GM19023 (cell line): ENCODE results near the gene ONECUT1.
"Not testable (repeated sequence)": the region's sequence is repeated elsewhere in the genome, so short reads cannot be mapped to it uniquely, and the experiment has no call there.

Experiments used
- ATAC-seq: cut with Tn5 transposase; IDR thresholded peaks from one replicate; pipeline ENCODE4 v1.9.1; 2021; ENCODE audit warnings: mild to moderate bottlenecking, moderate library complexity; ENCODE audit not compliant: unreplicated experiment

ONECUT1 gene

GRCh38 chr15:52790169-52790708, at the start of gene ONECUT1:
TSS of gene ONECUT1 (minus strand) at chr15:52790336. CDS start at chr15:52789884, 452 bp downstream.
- peak; percentile 73 for ATAC-seq

GRCh38 chr15:52834379-52834778, 44.2 kb upstream of the ONECUT1 start:
- no peak for ATAC-seq

- ATAC-seq: not testable (repeated sequence)
These were observed 34.2 kb upstream of the ONECUT1 start for GRCh38 chr15:52824169-52824942.

- ATAC-seq: no peak
These were observed 32.3 kb upstream of the ONECUT1 start for GRCh38 chr15:52822475-52822874.

GRCh38 chr15:52819253-52819652, 29.1 kb upstream of the ONECUT1 start:
- ATAC-seq: no peak

- not testable (repeated sequence) for ATAC-seq
These were observed 25.8 kb upstream of the ONECUT1 start for GRCh38 chr15:52815899-52816298.

GRCh38 chr15:52808996-52809395, 18.9 kb upstream of the ONECUT1 start:
- no peak for ATAC-seq

- ATAC-seq: no peak
These were observed 18.3 kb upstream of the ONECUT1 start for GRCh38 chr15:52808441-52808840.

- no peak for ATAC-seq
These were observed 16.1 kb upstream of the ONECUT1 start for GRCh38 chr15:52806284-52806655.

GRCh38 chr15:52805351-52806283, 15.5 kb upstream of the ONECUT1 start:
- ATAC-seq: no peak

- ATAC-seq: no peak
These were observed 14.5 kb upstream of the ONECUT1 start for GRCh38 chr15:52804526-52805081.

GRCh38 chr15:52803467-52804306, 13.6 kb upstream of the ONECUT1 start:
- ATAC-seq: no peak

- no peak for ATAC-seq
These were observed 13.0 kb upstream of the ONECUT1 start for GRCh38 chr15:52803108-52803466.

- ATAC-seq: no peak
These were observed 12.0 kb upstream of the ONECUT1 start for GRCh38 chr15:52802110-52802509.

GRCh38 chr15:52801748-52802085, 11.6 kb upstream of the ONECUT1 start:
- no peak for ATAC-seq

GRCh38 chr15:52800828-52801747, 11.0 kb upstream of the ONECUT1 start:
- ATAC-seq: no peak

- no peak for ATAC-seq
These were observed 9.1 kb upstream of the ONECUT1 start for GRCh38 chr15:52799145-52799811.

- no peak for ATAC-seq
These were observed 8.5 kb upstream of the ONECUT1 start for GRCh38 chr15:52798529-52799101.
